RWPE2 (cell line): ENCODE measurements around the gene TNNT2.
A peak's percentile ranks its signal among the peaks of the same experiment; 100 is the strongest.

Experiments used
- ATAC-seq: fragments of 200-7000 bp; cut with Tn5 transposase; 3 replicates; pipeline ENCODE4 v1.9.1; 2021; ENCODE audit warnings: low read depth
- DNase-seq: peaks from one replicate; pipeline ENCODE4 v3.0.0-alpha.2; 2020; ENCODE audit warnings: low spot score
- H3K27ac ChIP-seq: fragments of 450-650 bp; 2 replicates; pipeline ENCODE4 v1.5.1; 2017; ENCODE audit warnings: mild to moderate bottlenecking; ENCODE audit not compliant: poor library complexity, severe bottlenecking
- H3K27me3 ChIP-seq: fragments of 250-450 bp; sonication (Bioruptor Pico); 2 replicates; pipeline ENCODE4 v1.5.1; 2021; ENCODE audit warnings: mild to moderate bottlenecking, moderate library complexity; ENCODE audit not compliant: insufficient read depth, poor library complexity, severe bottlenecking
- H3K36me3 ChIP-seq: fragments of 250-450 bp; sonication (Bioruptor Pico); 2 replicates; pipeline ENCODE4 v1.5.1; 2020; ENCODE audit warnings: low read depth, mild to moderate bottlenecking, moderate library complexity
- H3K4me1 ChIP-seq: fragments of 250-450 bp; sonication (Bioruptor Pico); 2 replicates; pipeline ENCODE4 v1.5.1; 2021; ENCODE audit warnings: mild to moderate bottlenecking, moderate library complexity; ENCODE audit not compliant: insufficient read depth, poor library complexity, severe bottlenecking
- H3K4me3 ChIP-seq: fragments of 250-450 bp; sonication (Bioruptor Pico); 2 replicates; pipeline ENCODE4 v1.5.1; 2021; ENCODE audit warnings: mild to moderate bottlenecking, moderate library complexity; ENCODE audit not compliant: severe bottlenecking
- H3K9me3 ChIP-seq: fragments of 250-450 bp; sonication (Bioruptor Pico); 2 replicates; pipeline ENCODE4 v1.5.1; 2021; ENCODE audit warnings: mild to moderate bottlenecking, moderate library complexity; ENCODE audit not compliant: severe bottlenecking
- CTCF ChIP-seq: fragments of 450-650 bp; IDR thresholded peaks from one replicate; pipeline ENCODE4 v1.5.1; 2017; ENCODE audit warnings: mild to moderate bottlenecking, moderate library complexity; ENCODE audit not compliant: poor library complexity, severe bottlenecking

TNNT2 gene

GRCh38 chr1:201377611-201378092 is at the start of gene TNNT2:
TSS of gene TNNT2 (minus strand) at chr1:201377680. CDS start at chr1:201373254, 4,426 bp downstream.
- Histone ChIP-seq H3K4me3 (no peak within 1 kb of the TSS), H3K36me3 (peaks cover 3% of the 10 kb centered on the region; the same call in 1 of the 2 replicates), H3K27ac (peak within 1 kb of the TSS; percentile 37), H3K4me1 (peaks cover 3% of the 10 kb centered on the region), H3K27me3 (peaks cover 6% of the 10 kb centered on the region), H3K9me3 (no peaks in the 10 kb centered on the region)
- no peak for DNase-seq
- ATAC-seq: no peak
- TF ChIP-seq CTCF: no peak

GRCh38 chr1:201426479-201427310 is 49.2 kb upstream of the TNNT2 start:
- Histone ChIP-seq H3K9me3 (no peaks in the 10 kb centered on the region), H3K4me1 (no peaks in the 10 kb centered on the region), H3K36me3 (no peaks in the 10 kb centered on the region), H3K27ac (no peak overlapping the region), H3K4me3 (no peak overlapping the region), H3K27me3 (no peaks in the 10 kb centered on the region)
- no peak for TF ChIP-seq CTCF
- DNase-seq (no peak), ATAC-seq (no peak)

- no peak for TF ChIP-seq CTCF
- no peaks in the 10 kb centered on the region for H3K27me3 ChIP-seq
- no peak for ATAC-seq
- no peak for DNase-seq
- no peaks in the 10 kb centered on the region for H3K4me1 ChIP-seq
- H3K36me3 ChIP-seq: no peaks in the 10 kb centered on the region
- no peak overlapping the region for H3K27ac ChIP-seq
- H3K9me3 ChIP-seq: no peaks in the 10 kb centered on the region
- no peak overlapping the region for H3K4me3 ChIP-seq
Measured at GRCh38 chr1:201424146-201424545, 46.7 kb upstream of the TNNT2 start.

GRCh38 chr1:201423655-201424054 is 46.2 kb upstream of the TNNT2 start:
- H3K9me3 ChIP-seq: no peaks in the 10 kb centered on the region
- no peaks in the 10 kb centered on the region for H3K27me3 ChIP-seq
- H3K27ac ChIP-seq: no peak overlapping the region
- no peak overlapping the region for H3K4me3 ChIP-seq
- no peaks in the 10 kb centered on the region for H3K4me1 ChIP-seq
- TF ChIP-seq CTCF: no peak
- DNase-seq: no peak
- no peaks in the 10 kb centered on the region for H3K36me3 ChIP-seq
- ATAC-seq: no peak
